Measurements from ENCODE around the gene NISCH.

DNA sequence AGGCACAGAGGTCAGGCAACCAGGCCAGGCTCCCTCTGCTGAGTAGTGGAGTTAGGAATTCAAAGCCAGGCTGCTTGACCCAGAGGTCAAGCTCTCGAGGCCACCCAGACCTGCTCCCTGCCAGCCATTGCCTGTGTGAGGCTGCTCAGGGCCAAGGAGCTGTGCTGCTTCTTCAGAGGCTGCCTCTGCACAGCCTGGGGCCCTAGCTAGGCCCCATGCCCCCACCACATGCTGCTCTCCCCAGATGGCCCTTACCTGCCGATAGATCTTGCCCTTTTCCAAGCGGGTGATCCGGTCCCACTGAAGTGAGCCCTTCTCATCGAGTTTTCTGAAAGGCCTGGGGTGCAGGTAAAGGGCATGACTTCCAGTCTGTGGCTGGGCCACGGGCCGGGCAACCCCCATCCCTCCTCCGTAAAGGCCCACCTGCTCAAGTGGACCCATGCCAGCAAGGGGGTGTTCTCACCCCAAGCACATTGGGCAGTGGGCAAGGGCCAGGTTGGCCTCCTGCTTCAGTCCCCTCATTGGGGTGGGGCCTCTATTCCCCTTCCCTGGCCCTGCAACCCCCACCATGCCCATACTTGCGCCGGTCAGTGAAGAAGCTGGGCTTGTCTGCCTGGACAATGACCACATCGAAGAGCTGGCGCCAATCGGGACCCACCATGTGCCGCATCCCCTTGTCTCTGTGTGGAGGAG, 71.8 kb downstream of the NISCH start:
- TF ChIP-seq, protein P1, sequence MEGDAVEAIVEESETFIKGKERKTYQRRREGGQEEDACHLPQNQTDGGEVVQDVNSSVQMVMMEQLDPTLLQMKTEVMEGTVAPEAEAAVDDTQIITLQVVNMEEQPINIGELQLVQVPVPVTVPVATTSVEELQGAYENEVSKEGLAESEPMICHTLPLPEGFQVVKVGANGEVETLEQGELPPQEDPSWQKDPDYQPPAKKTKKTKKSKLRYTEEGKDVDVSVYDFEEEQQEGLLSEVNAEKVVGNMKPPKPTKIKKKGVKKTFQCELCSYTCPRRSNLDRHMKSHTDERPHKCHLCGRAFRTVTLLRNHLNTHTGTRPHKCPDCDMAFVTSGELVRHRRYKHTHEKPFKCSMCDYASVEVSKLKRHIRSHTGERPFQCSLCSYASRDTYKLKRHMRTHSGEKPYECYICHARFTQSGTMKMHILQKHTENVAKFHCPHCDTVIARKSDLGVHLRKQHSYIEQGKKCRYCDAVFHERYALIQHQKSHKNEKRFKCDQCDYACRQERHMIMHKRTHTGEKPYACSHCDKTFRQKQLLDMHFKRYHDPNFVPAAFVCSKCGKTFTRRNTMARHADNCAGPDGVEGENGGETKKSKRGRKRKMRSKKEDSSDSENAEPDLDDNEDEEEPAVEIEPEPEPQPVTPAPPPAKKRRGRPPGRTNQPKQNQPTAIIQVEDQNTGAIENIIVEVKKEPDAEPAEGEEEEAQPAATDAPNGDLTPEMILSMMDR (IDR thresholded peaks at IDR 0.05; ENCODE audit: low read depth, low read length, poor library complexity, severe bottlenecking), result no peak
- no peak for TF ChIP-seq EZH2phosphoT487 (IDR thresholded peaks at IDR 0.05; ENCODE audit: borderline replicate concordance, low read length)

Measured in DOHH2 (cell line).